ENCODE measurements around the gene MARK2.

The MARK2 gene

GRCh38 chr11:63832336-63832735 lies 6.6 kb upstream of the MARK2 start:
- TF ChIP-seq ZFX (IDR thresholded peaks at IDR 0.05; ENCODE audit: borderline replicate concordance) (no peak), CTCF (IDR thresholded peaks at IDR 0.05) (no peak)
- H3K27ac ChIP-seq = no peak overlapping the region

DNA sequence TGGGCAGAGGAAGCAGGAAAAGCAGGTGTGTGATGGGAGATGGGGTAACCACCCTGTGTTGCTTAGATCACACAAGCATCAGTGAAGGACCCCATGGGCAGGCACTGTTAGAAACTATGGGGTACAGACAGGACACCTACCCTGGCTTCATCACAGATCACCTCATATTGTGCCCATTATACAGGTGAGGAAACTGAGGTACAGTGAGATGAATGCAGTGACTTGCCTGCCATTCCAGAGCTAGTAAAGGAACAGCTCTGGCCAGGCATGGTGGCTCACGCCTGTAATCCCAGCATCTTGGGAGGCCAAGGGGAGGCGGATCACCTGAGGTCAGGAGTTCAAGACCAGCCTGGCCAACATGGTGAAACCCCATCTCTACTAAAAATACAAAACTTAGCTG lies 5.9 kb upstream of the MARK2 start:
- TF ChIP-seq ZFX (IDR thresholded peaks at IDR 0.05; ENCODE audit: borderline replicate concordance) (no peak), CTCF (IDR thresholded peaks at IDR 0.05) (no peak)

DNA sequence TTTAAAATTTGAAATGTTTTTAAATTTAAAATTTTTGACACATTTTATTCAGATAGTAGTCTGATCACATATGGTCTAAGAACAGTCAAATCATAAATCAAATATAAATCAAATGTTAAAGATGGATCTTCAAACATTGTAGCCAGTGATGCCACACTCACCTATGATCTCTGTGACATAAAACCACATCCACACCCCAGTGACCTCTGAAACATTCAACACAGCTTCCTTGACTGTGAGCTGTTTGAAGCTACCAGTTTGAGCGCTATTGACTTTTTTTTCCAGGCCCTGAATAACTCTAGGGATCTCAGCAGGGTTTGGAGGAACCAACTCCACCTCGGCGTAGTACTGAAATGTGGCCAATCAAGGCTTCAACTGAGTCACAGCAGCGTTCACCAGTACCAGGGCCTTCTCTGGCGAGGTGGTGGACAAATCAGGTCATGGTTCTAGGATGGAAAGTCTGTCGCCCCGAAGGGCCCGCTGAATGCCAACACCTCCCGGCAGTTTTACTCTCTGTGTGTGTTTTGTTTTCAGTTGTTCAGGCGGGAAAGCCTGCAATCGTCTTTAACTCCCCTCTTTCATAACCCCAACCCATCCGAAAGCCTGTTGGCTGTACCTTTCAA lies 4.3 kb upstream of the MARK2 start:
- no peak overlapping the region for H3K27ac ChIP-seq
- TF ChIP-seq CTCF (IDR thresholded peaks at IDR 0.05) (no peak), ZFX (IDR thresholded peaks at IDR 0.05; ENCODE audit: borderline replicate concordance) (no peak)

More for the DNA sequence above, 5.9 kb upstream of the MARK2 start:
- H3K27ac ChIP-seq = no peak overlapping the region

GRCh38 chr11:63835158-63835545 lies 3.8 kb upstream of the MARK2 start:
- no peak overlapping the region for H3K27ac ChIP-seq
- TF ChIP-seq ZFX (IDR thresholded peaks at IDR 0.05; ENCODE audit: borderline replicate concordance) (no peak), CTCF (IDR thresholded peaks at IDR 0.05) (no peak)

DNA sequence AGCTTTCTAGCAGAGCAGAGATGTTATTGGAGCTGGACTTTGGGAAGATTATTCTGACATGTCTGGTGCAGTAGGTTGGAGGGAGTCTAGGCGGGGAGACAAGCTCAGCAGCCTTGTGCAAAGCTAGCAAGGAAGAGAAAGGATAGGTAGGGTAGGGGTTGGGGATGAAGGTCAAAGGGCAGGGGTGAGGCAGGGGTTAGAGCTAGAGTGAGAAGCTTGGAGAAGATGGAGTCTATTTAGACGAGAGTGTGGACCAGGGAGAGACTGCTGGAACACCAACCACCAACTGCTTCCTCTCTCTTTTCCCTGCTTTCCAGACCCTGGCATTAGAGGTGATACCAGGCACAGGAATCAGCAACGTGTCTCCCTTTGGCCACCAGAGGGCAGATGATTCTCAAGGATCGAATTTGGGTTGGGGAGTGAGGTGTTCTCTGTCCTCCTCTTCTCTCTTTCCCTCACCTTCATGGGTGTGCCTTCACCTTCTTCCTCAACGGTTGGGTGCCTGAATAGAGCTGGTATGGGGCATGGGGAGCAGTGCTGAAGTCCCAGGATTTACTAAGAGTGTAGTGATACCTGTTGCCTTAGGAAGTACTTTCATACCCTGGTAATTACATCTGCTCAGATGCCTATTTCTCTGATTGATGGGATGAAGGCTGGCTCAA lies 1.8 kb upstream of the MARK2 start:
- TF ChIP-seq CTCF (IDR thresholded peaks at IDR 0.05) (peak; percentile 81), ZFX (IDR thresholded peaks at IDR 0.05; ENCODE audit: borderline replicate concordance) (no peak)
- H3K27ac ChIP-seq = peak overlapping the region; percentile 82

GRCh38 chr11:63837739-63838138 lies 1.2 kb upstream of the MARK2 start:
- TF ChIP-seq CTCF (IDR thresholded peaks at IDR 0.05) (no peak), ZFX (IDR thresholded peaks at IDR 0.05; ENCODE audit: borderline replicate concordance) (no peak)

DNA sequence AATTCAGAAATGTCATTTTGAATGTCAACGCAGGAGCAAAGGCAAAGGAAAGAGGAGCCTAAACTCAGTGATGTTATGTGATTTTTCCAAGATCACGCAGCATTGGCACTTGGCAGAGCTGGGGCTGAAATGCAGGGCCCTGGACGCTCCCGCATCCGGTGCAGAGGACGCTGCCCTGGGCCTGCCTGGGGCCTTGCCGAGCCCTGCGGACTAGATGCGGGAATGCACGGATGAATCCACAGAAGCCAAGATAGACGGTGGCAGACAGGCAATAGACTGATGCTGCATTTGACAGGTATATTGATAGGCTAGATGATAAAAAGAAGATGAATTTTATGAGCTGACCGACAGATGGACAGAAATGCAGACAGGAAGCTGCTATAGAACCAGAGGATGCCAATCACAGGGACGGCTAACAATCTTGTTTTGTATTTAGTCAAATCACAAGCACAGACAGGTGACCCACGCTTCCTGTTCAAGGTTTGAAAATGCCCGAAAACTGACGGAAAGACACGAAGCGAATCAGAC lies 696 bp upstream of the MARK2 start:
- H3K27ac ChIP-seq = peak overlapping the region; percentile 82
- TF ChIP-seq ZFX (IDR thresholded peaks at IDR 0.05; ENCODE audit: borderline replicate concordance) = no peak

More at GRCh38 chr11:63837739-63838138, 1.2 kb upstream of the MARK2 start:
- peak overlapping the region; percentile 82 for H3K27ac ChIP-seq
